PC-3 (cell line): ENCODE data around the gene VSIR.

Experiments used
- EZH2 ChIP-seq: fragments of 300-600 bp; sonication (generic); IDR thresholded peaks from one replicate; pipeline ENCODE4 v1.6.1; 2017; ENCODE audit warnings: antibody characterized with exemption, mild to moderate bottlenecking, low read length; ENCODE audit not compliant: unreplicated experiment
- TF ChIP-seq, protein P1 (sequence below): fragments of 300-600 bp; sonication (generic); conservative IDR thresholded peaks from 2 replicates; pipeline ENCODE4 v1.5.1; 2017; ENCODE audit warnings: antibody characterized with exemption, low read depth, mild to moderate bottlenecking, low read length

DNA sequence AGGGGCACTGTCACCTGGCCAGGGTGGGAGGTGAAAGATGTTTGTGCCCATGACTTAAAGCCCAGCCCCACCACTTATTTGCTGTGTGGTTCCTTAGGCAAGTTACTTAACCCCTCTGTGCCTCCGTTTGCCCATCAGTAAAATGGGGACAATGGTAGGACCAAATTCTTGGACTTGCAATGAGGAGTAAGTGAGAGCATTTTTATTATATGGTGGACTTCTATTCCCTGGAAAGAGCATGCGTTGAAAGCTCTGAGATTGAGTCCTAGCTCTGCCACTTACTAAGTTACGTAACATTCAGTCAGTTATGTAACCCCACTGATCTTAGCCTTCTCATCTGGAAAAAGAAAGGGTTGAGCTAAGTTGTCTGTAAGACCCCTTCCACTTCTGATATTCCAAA is 18.8 kb downstream of the VSIR start:
- TF ChIP-seq, protein P1, sequence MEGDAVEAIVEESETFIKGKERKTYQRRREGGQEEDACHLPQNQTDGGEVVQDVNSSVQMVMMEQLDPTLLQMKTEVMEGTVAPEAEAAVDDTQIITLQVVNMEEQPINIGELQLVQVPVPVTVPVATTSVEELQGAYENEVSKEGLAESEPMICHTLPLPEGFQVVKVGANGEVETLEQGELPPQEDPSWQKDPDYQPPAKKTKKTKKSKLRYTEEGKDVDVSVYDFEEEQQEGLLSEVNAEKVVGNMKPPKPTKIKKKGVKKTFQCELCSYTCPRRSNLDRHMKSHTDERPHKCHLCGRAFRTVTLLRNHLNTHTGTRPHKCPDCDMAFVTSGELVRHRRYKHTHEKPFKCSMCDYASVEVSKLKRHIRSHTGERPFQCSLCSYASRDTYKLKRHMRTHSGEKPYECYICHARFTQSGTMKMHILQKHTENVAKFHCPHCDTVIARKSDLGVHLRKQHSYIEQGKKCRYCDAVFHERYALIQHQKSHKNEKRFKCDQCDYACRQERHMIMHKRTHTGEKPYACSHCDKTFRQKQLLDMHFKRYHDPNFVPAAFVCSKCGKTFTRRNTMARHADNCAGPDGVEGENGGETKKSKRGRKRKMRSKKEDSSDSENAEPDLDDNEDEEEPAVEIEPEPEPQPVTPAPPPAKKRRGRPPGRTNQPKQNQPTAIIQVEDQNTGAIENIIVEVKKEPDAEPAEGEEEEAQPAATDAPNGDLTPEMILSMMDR, result no peak
- TF ChIP-seq EZH2, result no peak
